ENCODE results near the gene TMEM183A.

GRCh38 chr1:203049576-203050180 is 42.5 kb downstream of the TMEM183A start:
- TF ChIP-seq CTCF (IDR thresholded peaks at IDR 0.05) (no peak), EZH2 (IDR thresholded peaks at IDR 0.05; ENCODE audit: borderline replicate concordance, insufficient read depth, low read depth, low read length, poor library complexity, severe bottlenecking) (no peak)
